Heart left ventricle (tissue), 13 donors: ENCODE data around the gene PEPD.

Experiments used
- CTCF ChIP-seq, 12 donors: fragments of 200-600 bp; sonication (generic) in 4 of 12; IDR thresholded peaks; one replicate each; pipeline versions ENCODE4 v1.5.0 to v1.8.0; 2018 to 2022; ENCODE audit warnings: antibody characterized with exemption in 12 of 12, mild to moderate bottlenecking in 5 of 12
- POLR2A ChIP-seq, 2 donors: fragments of 450-650 bp; IDR thresholded peaks; one replicate each; pipeline ENCODE4 v1.6.1; 2017; ENCODE audit warnings: antibody characterized with exemption in 2 of 2, mild to moderate bottlenecking in 2 of 2, moderate library complexity in 2 of 2
- donor health status: ischemic (EF 13 %, LVEDD 7.1; RV severe dilation, severe dysfunction).
- donor health status: DM: no; HTN: yes; CAD: no.
- donor health status: DM: no; HTN: no; CAD: no.
- donor health status: ischemic (EF 25% LVEDD 6.9; RV normal size, moderate dysfunction).
- donor health status: ischemic (EF 25% LVEDD 5.7; RV mildly dilated, moderate dysfunction).
- donor health status: ischemic (EF 35%, LVEDD 5.7; RV mildly dilated, moderate dysfunction).
- donor health status: nonischemic (EF 11% LVEDD 7.7; RV severe dilation, severe dysfunction).
- donor health status: DM: yes; HTN: yes; CAD: no.
- donor health status: PGD.
- donor health status: ischemic (EF 29% LVEDD 5.4; RV normal size, mild dysfunction).
- donor health status: nonischemic (EF 23%, LVEDD 6.1; RV moderate dilation, normal function).

- TF ChIP-seq CTCF (IDR thresholded peaks at IDR 0.05) (no peak), POLR2A (IDR thresholded peaks at IDR 0.05) (no peak)
These were observed 49.4 kb downstream of the PEPD start for GRCh38 chr19:33472226-33472625.
